HepG2 (cell line): ENCODE results near the gene TCOF1. TPM values are rescaled to one million over a fixed set of nuclear protein-coding genes. Genes with fewer than 3 reads are reported as not detected.

Source experiments
- ADNP ChIP-seq: sonication (generic); formaldehyde crosslinking; IDR thresholded peaks from 2 replicates; pipeline ENCODE4 v1.4.0; 2020; ENCODE audit warnings: missing genetic modification reagents
- CHD2 ChIP-seq: IDR thresholded peaks from 2 replicates; pipeline ENCODE4 v1.6.1; 2011; ENCODE audit warnings: low read depth, low read length, improper control_type of control experiment
- GZF1 ChIP-seq: sonication (generic); formaldehyde crosslinking; IDR thresholded peaks from 2 replicates; pipeline ENCODE4 v1.5.1; 2020; ENCODE audit warnings: mild to moderate bottlenecking, missing genetic modification reagents
- KAT8 ChIP-seq: IDR thresholded peaks from 2 replicates; pipeline ENCODE4 v1.6.1; 2016; ENCODE audit warnings: missing genetic modification reagents, missing compliant biosample characterization
- KLF12 ChIP-seq: sonication (generic); formaldehyde crosslinking; IDR thresholded peaks from 2 replicates; pipeline ENCODE4 v1.4.0; 2020; ENCODE audit warnings: missing genetic modification reagents, borderline replicate concordance
- SP2 ChIP-seq: sonication (generic); formaldehyde crosslinking; IDR thresholded peaks from 2 replicates; pipeline ENCODE4 v1.5.1; 2020; ENCODE audit warnings: mild to moderate bottlenecking, missing genetic modification reagents
- SRSF4 ChIP-seq: fragments of 200-400 bp; formaldehyde crosslinking; IDR thresholded peaks from one replicate; pipeline ENCODE4 v1.6.1; 2018; ENCODE audit warnings: mild to moderate bottlenecking, low read depth, low read length, moderate library complexity; ENCODE audit not compliant: poor library complexity, severe bottlenecking
- ZBTB7A ChIP-seq: sonication (generic); formaldehyde crosslinking; IDR thresholded peaks from 2 replicates; pipeline ENCODE4 v1.8.0; 2022; ENCODE audit warnings: mild to moderate bottlenecking, missing genetic modification reagents
- ZNF333 ChIP-seq: sonication (generic); formaldehyde crosslinking; IDR thresholded peaks from 2 replicates; pipeline ENCODE4 v1.4.0; 2020; ENCODE audit warnings: mild to moderate bottlenecking, missing genetic modification reagents, borderline replicate concordance
- ZNF446 ChIP-seq: sonication (generic); formaldehyde crosslinking; IDR thresholded peaks from 2 replicates; pipeline ENCODE4 v1.5.0; 2020; ENCODE audit warnings: mild to moderate bottlenecking, missing genetic modification reagents
- polyA plus RNA-seq, 8 experiments: library from polyadenylated mRNA; depleted of rRNA in 3 of 8; stranded (reverse) in 7 of 8; unstranded in 1 of 8; fragments of >200 nt; fragmentation: Illumina TruSeq in 4 of 8; extraction: Trizol in 4 of 8; gene quantifications; 2 replicates each; pipeline versions ENCODE4 v1.2.1 to v1.2.3, GENCODE V29; 2011 to 2016; ENCODE audit warnings: low read depth in 4 of 8, missing spikeins in 1 of 8, mixed read lengths in 1 of 8; ENCODE audit not compliant: insufficient read depth in 1 of 8
- total RNA-seq, 5 experiments: library from RNA; depleted of rRNA; stranded (reverse); fragments of >200 nt; fragmentation: Illumina TruSeq; extraction: Trizol; gene quantifications; 2 replicates each; pipeline ENCODE4 v1.2.3, GENCODE V29; 2016; ENCODE audit warnings: low read depth in 1 of 5
- TF ChIP-seq, protein P1 (sequence below): IDR thresholded peaks from 2 replicates; pipeline ENCODE4 v1.6.1; 2016; ENCODE audit warnings: control low read depth
- TF ChIP-seq, protein P2 (sequence below): sonication (generic); formaldehyde crosslinking; IDR thresholded peaks from 2 replicates; pipeline ENCODE4 v1.4.0; 2020; ENCODE audit warnings: missing genetic modification reagents

TCOF1 gene
- total and polyA plus RNA-seq, 2 of the 13 experiments (the other 11 are each of a cell fraction or from before 2014, with no cell fraction given) = 10.1 to 41.6 TPM

DNA sequence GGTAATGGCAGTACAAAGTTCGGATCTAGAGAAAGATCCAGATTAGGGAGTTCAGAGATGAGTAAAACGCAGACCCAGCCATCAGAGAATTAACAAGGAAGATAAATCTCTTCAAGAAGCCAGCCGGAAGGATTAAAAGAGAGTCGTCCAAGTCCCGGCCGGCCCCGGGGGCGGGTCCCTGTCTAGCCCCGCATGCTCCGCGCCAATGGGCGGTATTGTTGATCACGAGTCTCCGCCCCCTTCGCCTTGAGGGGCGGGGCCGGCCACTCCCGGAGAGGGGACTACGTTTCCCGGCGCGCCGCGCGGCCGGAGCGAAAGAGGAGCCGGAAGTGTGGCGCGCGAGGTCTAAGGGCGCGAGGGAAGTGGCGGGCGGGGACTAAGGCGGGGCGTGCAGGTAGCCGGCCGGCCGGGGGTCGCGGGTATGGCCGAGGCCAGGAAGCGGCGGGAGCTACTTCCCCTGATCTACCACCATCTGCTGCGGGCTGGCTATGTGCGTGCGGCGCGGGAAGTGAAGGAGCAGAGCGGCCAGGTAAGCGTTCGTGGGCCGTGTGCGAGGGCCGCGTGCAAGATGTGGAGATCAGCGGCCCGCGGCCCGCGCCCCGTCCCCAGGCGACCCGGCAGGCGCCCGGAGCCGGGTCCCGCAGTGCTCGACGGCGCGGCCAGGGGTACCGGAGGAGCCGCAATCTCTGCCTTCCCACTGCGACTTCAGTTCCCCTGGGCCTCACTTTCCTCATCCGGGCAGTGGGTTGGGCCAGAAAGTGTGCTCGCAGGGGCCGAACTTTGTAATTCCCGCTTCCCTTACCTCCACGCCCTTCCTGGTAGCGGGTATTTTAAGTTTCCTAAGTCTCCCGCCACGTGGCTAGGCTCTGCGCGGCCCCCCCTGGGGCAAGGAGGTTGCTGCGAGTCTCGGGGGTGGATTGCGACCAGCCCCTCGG, at the start of gene TCOF1 (continued):
- TF ChIP-seq GZF1 (no peak), ZNF446 (CRISPR knock-in tag) (0 out of 2 replicates have a peak, but pooled peaks have one; percentile 64), KLF12 (CRISPR knock-in tag) (no peak), CHD2 (no peak), ZNF333 (CRISPR knock-in tag) (no peak), KAT8 (CRISPR knock-in tag) (peak; percentile 68), SRSF4 (no peak), SP2 (peak; percentile 54), ADNP (no peak; the same call in 1 of the 2 replicates), ZBTB7A (0 out of 2 replicates have a peak, but pooled peaks have one; percentile 30)
- TF ChIP-seq, protein P1, sequence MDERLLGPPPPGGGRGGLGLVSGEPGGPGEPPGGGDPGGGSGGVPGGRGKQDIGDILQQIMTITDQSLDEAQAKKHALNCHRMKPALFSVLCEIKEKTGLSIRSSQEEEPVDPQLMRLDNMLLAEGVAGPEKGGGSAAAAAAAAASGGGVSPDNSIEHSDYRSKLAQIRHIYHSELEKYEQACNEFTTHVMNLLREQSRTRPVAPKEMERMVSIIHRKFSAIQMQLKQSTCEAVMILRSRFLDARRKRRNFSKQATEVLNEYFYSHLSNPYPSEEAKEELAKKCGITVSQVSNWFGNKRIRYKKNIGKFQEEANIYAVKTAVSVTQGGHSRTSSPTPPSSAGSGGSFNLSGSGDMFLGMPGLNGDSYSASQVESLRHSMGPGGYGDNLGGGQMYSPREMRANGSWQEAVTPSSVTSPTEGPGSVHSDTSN (CRISPR knock-in tag) = no peak
- TF ChIP-seq, protein P2, sequence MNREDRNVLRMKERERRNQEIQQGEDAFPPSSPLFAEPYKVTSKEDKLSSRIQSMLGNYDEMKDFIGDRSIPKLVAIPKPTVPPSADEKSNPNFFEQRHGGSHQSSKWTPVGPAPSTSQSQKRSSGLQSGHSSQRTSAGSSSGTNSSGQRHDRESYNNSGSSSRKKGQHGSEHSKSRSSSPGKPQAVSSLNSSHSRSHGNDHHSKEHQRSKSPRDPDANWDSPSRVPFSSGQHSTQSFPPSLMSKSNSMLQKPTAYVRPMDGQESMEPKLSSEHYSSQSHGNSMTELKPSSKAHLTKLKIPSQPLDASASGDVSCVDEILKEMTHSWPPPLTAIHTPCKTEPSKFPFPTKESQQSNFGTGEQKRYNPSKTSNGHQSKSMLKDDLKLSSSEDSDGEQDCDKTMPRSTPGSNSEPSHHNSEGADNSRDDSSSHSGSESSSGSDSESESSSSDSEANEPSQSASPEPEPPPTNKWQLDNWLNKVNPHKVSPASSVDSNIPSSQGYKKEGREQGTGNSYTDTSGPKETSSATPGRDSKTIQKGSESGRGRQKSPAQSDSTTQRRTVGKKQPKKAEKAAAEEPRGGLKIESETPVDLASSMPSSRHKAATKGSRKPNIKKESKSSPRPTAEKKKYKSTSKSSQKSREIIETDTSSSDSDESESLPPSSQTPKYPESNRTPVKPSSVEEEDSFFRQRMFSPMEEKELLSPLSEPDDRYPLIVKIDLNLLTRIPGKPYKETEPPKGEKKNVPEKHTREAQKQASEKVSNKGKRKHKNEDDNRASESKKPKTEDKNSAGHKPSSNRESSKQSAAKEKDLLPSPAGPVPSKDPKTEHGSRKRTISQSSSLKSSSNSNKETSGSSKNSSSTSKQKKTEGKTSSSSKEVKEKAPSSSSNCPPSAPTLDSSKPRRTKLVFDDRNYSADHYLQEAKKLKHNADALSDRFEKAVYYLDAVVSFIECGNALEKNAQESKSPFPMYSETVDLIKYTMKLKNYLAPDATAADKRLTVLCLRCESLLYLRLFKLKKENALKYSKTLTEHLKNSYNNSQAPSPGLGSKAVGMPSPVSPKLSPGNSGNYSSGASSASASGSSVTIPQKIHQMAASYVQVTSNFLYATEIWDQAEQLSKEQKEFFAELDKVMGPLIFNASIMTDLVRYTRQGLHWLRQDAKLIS (CRISPR knock-in tag) = no peak
